IMR-90 (cell line): ENCODE measurements around the gene GSK3B. TPM values are rescaled to one million over a fixed set of nuclear protein-coding genes. Genes with fewer than 3 reads are reported as not detected.

ENCODE experiments used
- ATAC-seq: fragments of 200-7000 bp; cut with Tn5 transposase; 2 replicates; pipeline ENCODE4 v1.9.1; 2020; ENCODE audit warnings: low read depth, mild to moderate bottlenecking, moderate library complexity
- BruUV-seq: library from RNA; stranded (reverse); fragments of 400-500 nt; replicated peaks from 2 replicates; lab custom pipeline; 2021; lab: Mats Ljungman, UMichigan
- CTCF ChIA-PET: fragments of 300-600 bp; formaldehyde crosslinking; extraction: SDS; loops from one replicate; lab custom pipeline; 2021; ENCODE audit warnings: antibody characterized with exemption; lab: Yijun Ruan, JAX
- POLR2A ChIA-PET: fragments of 300-600 bp; sonication (Branson Sonifier 250); formaldehyde crosslinking; loops from one replicate; lab custom pipeline; 2022; ENCODE audit warnings: antibody characterized with exemption; ENCODE audit not compliant: unreplicated experiment; lab: Charles Lee
- DNase-seq: peaks from one replicate; pipeline ENCODE4 v3.0.0; 2013
- H2AFZ ChIP-seq: replicated peaks from 2 replicates; pipeline ENCODE3; 2013; ENCODE audit warnings: low read length, mild to moderate bottlenecking; ENCODE audit not compliant: poor library complexity
- H2AK5ac ChIP-seq: 2 replicates; pipeline ENCODE4 v1.6.1; 2013; ENCODE audit warnings: low read depth, low read length, inconsistent platforms
- H2AK9ac ChIP-seq: replicated peaks from 2 replicates; pipeline ENCODE3; 2013; ENCODE audit warnings: mild to moderate bottlenecking, low read depth, low read length, moderate library complexity; ENCODE audit not compliant: poor library complexity
- H2BK120ac ChIP-seq: 2 replicates; pipeline ENCODE4 v1.6.1; 2013; ENCODE audit warnings: low read depth, low read length, inconsistent platforms
- H2BK15ac ChIP-seq: 3 replicates; pipeline ENCODE4 v1.6.1; 2013; ENCODE audit warnings: low read depth, low read length, inconsistent platforms
- H2BK20ac ChIP-seq: 2 replicates; pipeline ENCODE4 v1.6.1; 2013; ENCODE audit warnings: low read depth, mild to moderate bottlenecking, inconsistent platforms, low read length, moderate library complexity
- H2BK5ac ChIP-seq: 2 replicates; pipeline ENCODE4 v1.6.1; 2013; ENCODE audit warnings: mild to moderate bottlenecking, low read depth, low read length, inconsistent platforms; ENCODE audit not compliant: poor library complexity, severe bottlenecking
- H3K14ac ChIP-seq: replicated peaks from 2 replicates; pipeline ENCODE4 v1.6.1; 2013; ENCODE audit warnings: low read depth, low read length, inconsistent platforms
- H3K18ac ChIP-seq: 2 replicates; pipeline ENCODE4 v1.6.1; 2013; ENCODE audit warnings: low read depth, low read length, control low read depth
- H3K23ac ChIP-seq: 2 replicates; pipeline ENCODE4 v1.6.1; 2013; ENCODE audit warnings: low read depth, low read length, inconsistent platforms
- H3K27ac ChIP-seq: 2 replicates; pipeline ENCODE4 v1.5.1; 2013; ENCODE audit warnings: mild to moderate bottlenecking, control low read depth, low read length; ENCODE audit not compliant: insufficient read depth
- H3K27me3 ChIP-seq: 2 replicates; pipeline ENCODE4 v1.6.1; 2013; ENCODE audit warnings: low read length; ENCODE audit not compliant: control insufficient read depth, insufficient read depth
- H3K36me3 ChIP-seq: 2 replicates; pipeline ENCODE4 v1.6.1; 2013; ENCODE audit warnings: low read length, mixed read lengths; ENCODE audit not compliant: control insufficient read depth, insufficient read depth
- H3K4ac ChIP-seq: 2 replicates; pipeline ENCODE4 v1.6.1; 2013; ENCODE audit warnings: low read depth, low read length, inconsistent platforms
- H3K4me1 ChIP-seq: 2 replicates; pipeline ENCODE4 v1.6.1; 2013; ENCODE audit warnings: low read length, mixed read lengths; ENCODE audit not compliant: control insufficient read depth, insufficient read depth
- H3K4me2 ChIP-seq: 2 replicates; pipeline ENCODE4 v1.6.1; 2013; ENCODE audit warnings: low read depth, mild to moderate bottlenecking, control low read depth, low read length, moderate library complexity
- H3K4me3 ChIP-seq: 2 replicates; pipeline ENCODE4 v1.5.1; 2013; ENCODE audit warnings: low read depth, mild to moderate bottlenecking, control low read depth, low read length, moderate library complexity; ENCODE audit not compliant: insufficient read depth
- H3K56ac ChIP-seq: 2 replicates; pipeline ENCODE4 v1.6.1; 2013; ENCODE audit warnings: low read length, inconsistent platforms; ENCODE audit not compliant: insufficient read depth; ENCODE audit errors: extremely low read depth
- H3K79me1 ChIP-seq, 2 experiments: 2 replicates each; pipeline ENCODE4 v1.6.1; 2013; ENCODE audit warnings: low read length in 2 of 2, inconsistent platforms in 1 of 2, low read depth in 1 of 2
- H3K9ac ChIP-seq: 2 replicates; pipeline ENCODE4 v1.6.1; 2013; ENCODE audit warnings: low read depth, low read length, control low read depth
- H3K9me1 ChIP-seq: 2 replicates; pipeline ENCODE4 v1.6.1; 2013; ENCODE audit warnings: low read length, inconsistent platforms; ENCODE audit not compliant: insufficient read depth
- H3K9me3 ChIP-seq: 2 replicates; pipeline ENCODE4 v1.6.1; 2013; ENCODE audit warnings: low read length; ENCODE audit not compliant: control insufficient read depth, insufficient read depth
- H4K20me1 ChIP-seq: 2 replicates; pipeline ENCODE4 v1.6.1; 2013; ENCODE audit warnings: low read length, inconsistent platforms; ENCODE audit not compliant: insufficient read depth
- H4K5ac ChIP-seq: 2 replicates; pipeline ENCODE4 v1.6.1; 2013; ENCODE audit warnings: mild to moderate bottlenecking, low read depth, low read length, control low read depth
- H4K8ac ChIP-seq, 2 experiments: 2 replicates each; pipeline ENCODE4 v1.6.1; 2013; ENCODE audit warnings: low read depth in 2 of 2, low read length in 2 of 2, control low read depth in 1 of 2, inconsistent platforms in 1 of 2
- H4K91ac ChIP-seq: 2 replicates; pipeline ENCODE4 v1.6.1; 2013; ENCODE audit warnings: low read depth, low read length, inconsistent platforms; ENCODE audit not compliant: insufficient read depth
- BHLHE40 ChIP-seq: fragments of 150-350 bp; IDR thresholded peaks from 2 replicates; pipeline ENCODE4 v1.6.1; 2016; ENCODE audit warnings: mild to moderate bottlenecking, low read depth, low read length
- CEBPB ChIP-seq: IDR thresholded peaks from 2 replicates; pipeline ENCODE4 v1.6.1; 2012; ENCODE audit warnings: low read depth, low read length, improper control_type of control experiment
- FOS ChIP-seq: fragments of 150-350 bp; IDR thresholded peaks from 2 replicates; pipeline ENCODE4 v1.6.1; 2016; ENCODE audit warnings: low read depth, low read length
- MAFK ChIP-seq: IDR thresholded peaks from 2 replicates; pipeline ENCODE4 v1.6.1; 2012; ENCODE audit warnings: low read depth, low read length, improper control_type of control experiment
- NFE2L2 ChIP-seq: fragments of 150-350 bp; IDR thresholded peaks from 2 replicates; pipeline ENCODE4 v1.6.1; 2016; ENCODE audit warnings: low read depth, mild to moderate bottlenecking, low read length
- POLR2A ChIP-seq: IDR thresholded peaks from 2 replicates; pipeline ENCODE4 v1.6.1; 2012; ENCODE audit warnings: mild to moderate bottlenecking, low read depth, low read length
- RFX5 ChIP-seq: IDR thresholded peaks from 2 replicates; pipeline ENCODE4 v1.8.0; 2012; ENCODE audit warnings: low read depth, mild to moderate bottlenecking, low read length, moderate library complexity
- SMC3 ChIP-seq: fragments of 150-350 bp; IDR thresholded peaks from 2 replicates; pipeline ENCODE4 v1.6.1; 2016; ENCODE audit warnings: low read depth, mild to moderate bottlenecking, antibody characterized with exemption, low read length, moderate library complexity
- WGBS, 2 experiments: methylation state at CpG; one replicate each; pipeline versions ENCODE4 v1.1.5 to v1.1.7; 2013; ENCODE audit warnings: missing lambda C conversion rate in 2 of 2; ENCODE audit not compliant: insufficient read length in 1 of 2; ENCODE audit errors: extremely low coverage in 2 of 2; 5-methylcytosine and 5-hydroxymethylcytosine counted together
- dilution Hi-C: fragments of 300-500 bp; cut with HindIII; formaldehyde crosslinking; loops from one replicate; pipeline ENCODE4 v1.14.3; 2018; ENCODE audit warnings: low sequenced_read_pairs; ENCODE audit not compliant: unreplicated experiment
- in situ Hi-C: fragments of 300-500 bp; cut with MboI; formaldehyde crosslinking; loops from 3 replicates; pipeline ENCODE4 v1.14.3; 2019; ENCODE audit warnings: low sequenced_read_pairs, inconsistent platforms, mixed read lengths
- intact Hi-C: fragments of 100-400 bp; cut with micrococcal nuclease; formaldehyde crosslinking; loops from 2 replicates; pipeline ENCODE4 v1.10.0; 2022
- polyA plus RNA-seq, 3 experiments: library from polyadenylated mRNA; depleted of rRNA; stranded (reverse); fragments of >200 nt; gene quantifications; 2 replicates each; pipeline ENCODE4 v1.2.3, GENCODE V29; 2012; ENCODE audit warnings: low replicate concordance in 1 of 3
- total RNA-seq: library from RNA; depleted of rRNA; stranded (reverse); fragments of >200 nt; gene quantifications from 2 replicates; pipeline ENCODE4 v1.2.3, GENCODE V29; 2012
- TF ChIP-seq, protein P1 (sequence below): fragments of 150-350 bp; IDR thresholded peaks from 2 replicates; pipeline ENCODE4 v1.6.1; 2017; ENCODE audit warnings: mild to moderate bottlenecking, antibody characterized with exemption, low read length, low read depth

GSK3B gene
- total and polyA plus RNA-seq, 2 of the 4 experiments (the other 2 are of a cell fraction): 19.2 to 33.2 TPM

DNA sequence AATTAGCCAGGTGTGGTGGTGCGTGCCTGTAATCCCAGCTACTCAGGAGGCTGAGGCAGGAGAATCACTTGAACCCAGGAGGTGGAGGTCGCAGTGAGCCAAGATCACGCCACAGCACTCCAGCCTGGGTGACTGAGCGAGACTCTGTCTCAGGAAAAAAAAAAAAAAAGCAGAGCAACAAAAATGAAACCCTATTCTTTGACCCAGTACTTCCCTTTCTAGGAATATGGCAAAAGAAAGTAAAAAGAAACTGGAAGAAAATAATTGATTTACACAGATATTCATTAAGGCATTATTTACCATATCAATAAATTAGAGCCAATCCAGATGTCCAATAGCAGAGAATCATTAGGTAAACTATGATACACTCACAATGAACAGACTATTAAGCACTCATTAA is 67.0 kb downstream of the GSK3B start:
- intact Hi-C loops (no loop called here), dilution Hi-C loops (no loop called here), in situ Hi-C loops (no loop called here)
- Histone ChIP-seq H4K20me1 (peaks cover 94% of the 10 kb centered on the region), H3K18ac (no peak overlapping the region), H3K9ac (no peak overlapping the region), H2BK120ac (no peak overlapping the region), H2AK9ac (no peak overlapping the region), H2BK15ac (no peak overlapping the region), H3K9me1 (peaks cover 13% of the 10 kb centered on the region), H3K4me2 (no peak overlapping the region), H2AFZ (no peak overlapping the region), H2AK5ac (no peak overlapping the region), H3K27me3 (no peaks in the 10 kb centered on the region), H3K27ac (no peak overlapping the region), H3K9me3 (no peaks in the 10 kb centered on the region), H3K4me3 (no peak overlapping the region), H3K23ac (no peak overlapping the region), H3K36me3 (no peaks in the 10 kb centered on the region), H4K5ac (no peak overlapping the region), H2BK5ac (no peak overlapping the region), H2BK20ac (no peak overlapping the region), H3K4ac (no peak overlapping the region), H4K91ac (no peak overlapping the region), H4K8ac (no peak overlapping the region), H3K79me1 (peaks cover 13 to 80% of the 10 kb centered on the region in 2 experiments), H3K56ac (no peak overlapping the region), H3K4me1 (no peaks in the 10 kb centered on the region; the same call in 1 of the 2 replicates), H3K14ac (no peak overlapping the region)
- no CpG with 5 or more reads among the region's 4 CpGs for WGBS, 2 experiments
- TF ChIP-seq SMC3: no peak
- no peak for TF ChIP-seq POLR2A
- TF ChIP-seq NFE2L2: no peak
- TF ChIP-seq MAFK: no peak
- TF ChIP-seq, protein P1, sequence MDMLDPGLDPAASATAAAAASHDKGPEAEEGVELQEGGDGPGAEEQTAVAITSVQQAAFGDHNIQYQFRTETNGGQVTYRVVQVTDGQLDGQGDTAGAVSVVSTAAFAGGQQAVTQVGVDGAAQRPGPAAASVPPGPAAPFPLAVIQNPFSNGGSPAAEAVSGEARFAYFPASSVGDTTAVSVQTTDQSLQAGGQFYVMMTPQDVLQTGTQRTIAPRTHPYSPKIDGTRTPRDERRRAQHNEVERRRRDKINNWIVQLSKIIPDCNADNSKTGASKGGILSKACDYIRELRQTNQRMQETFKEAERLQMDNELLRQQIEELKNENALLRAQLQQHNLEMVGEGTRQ: no peak
- TF ChIP-seq RFX5: no peak
- no peak for TF ChIP-seq FOS
- no peak for TF ChIP-seq CEBPB
- TF ChIP-seq BHLHE40: no peak
- DNase-seq (no peak), ATAC-seq (no peak)
- BruUV-seq: no TSS peak
- ChIA-PET CTCF (no interaction called here), POLR2A (no interaction called here)
